NCI-H1436 treated with DMSO at 0.1 percent for 48 hours (cell line): Measurements from ENCODE around the gene CD244.
"Not testable (repeated sequence)": the region's sequence is repeated elsewhere in the genome, so short reads cannot be mapped to it uniquely, and the experiment has no call there.

Experiments used
- DNase-seq: peaks from one replicate; lab custom pipeline; 2025; lab: John Stamatoyannopoulos, UW

The CD244 gene

GRCh38 chr1:160877221-160877620 lies 14.5 kb upstream of the CD244 start:
- no peak for DNase-seq

- no peak for DNase-seq
Observed at GRCh38 chr1:160876311-160876710, 13.6 kb upstream of the CD244 start.

GRCh38 chr1:160875591-160875990 lies 12.9 kb upstream of the CD244 start:
- not testable (repeated sequence) for DNase-seq

GRCh38 chr1:160874935-160875334 lies 12.2 kb upstream of the CD244 start:
- DNase-seq, result no peak

- DNase-seq, result no peak
Observed at GRCh38 chr1:160868141-160868540, 5.5 kb upstream of the CD244 start.

GRCh38 chr1:160867651-160868050 lies 5.0 kb upstream of the CD244 start:
- DNase-seq, result not testable (repeated sequence)

GRCh38 chr1:160866695-160867260 lies 4.1 kb upstream of the CD244 start:
- no peak for DNase-seq

- no peak for DNase-seq
Observed at GRCh38 chr1:160866001-160866694, 3.5 kb upstream of the CD244 start.

GRCh38 chr1:160865337-160865736 lies 2.6 kb upstream of the CD244 start:
- DNase-seq, result no peak

- DNase-seq, result no peak
Observed at GRCh38 chr1:160864173-160864572, 1.5 kb upstream of the CD244 start.

GRCh38 chr1:160863774-160864131 lies 1.1 kb upstream of the CD244 start:
- DNase-seq, result no peak

- no peak for DNase-seq
Observed at GRCh38 chr1:160863061-160863773, 530 bp upstream of the CD244 start.

GRCh38 chr1:160860840-160861505 lies 1.7 kb downstream of the CD244 start:
- no peak for DNase-seq

- DNase-seq, result no peak
Observed at GRCh38 chr1:160859166-160859565, 3.5 kb downstream of the CD244 start.

GRCh38 chr1:160858507-160858906 lies 4.2 kb downstream of the CD244 start:
- no peak for DNase-seq

- DNase-seq, result no peak
Observed at GRCh38 chr1:160858097-160858496, 4.6 kb downstream of the CD244 start.

- DNase-seq, result no peak
Observed at GRCh38 chr1:160855181-160855981, 7.3 kb downstream of the CD244 start.

- no peak for DNase-seq
Observed at GRCh38 chr1:160853754-160854153, 8.9 kb downstream of the CD244 start.

- no peak for DNase-seq
Observed at GRCh38 chr1:160853014-160853413, 9.7 kb downstream of the CD244 start.

- no peak for DNase-seq
Observed at GRCh38 chr1:160850993-160851392, 11.7 kb downstream of the CD244 start.

- DNase-seq, result no peak
Observed at GRCh38 chr1:160850541-160850940, 12.1 kb downstream of the CD244 start.

GRCh38 chr1:160846281-160846680 lies 16.4 kb downstream of the CD244 start:
- no peak for DNase-seq
